Mesothelial cell of epicardium (in vitro differentiated cells): ENCODE measurements around the gene ASAP2. TPM values are rescaled to one million over a fixed set of nuclear protein-coding genes. Genes with fewer than 3 reads are reported as not detected.

Source experiments
- DNase-seq, 2 experiments: peaks; one replicate each; pipeline ENCODE4 v3.0.0; 2021; ENCODE audit warnings: low spot score in 2 of 2; ENCODE audit not compliant: unreplicated experiment in 2 of 2
- H3K27ac Mint-ChIP-seq: 2 replicates; pipeline ENCODE4 v1.8.0; 2021; ENCODE audit warnings: mixed read lengths
- H3K27me3 Mint-ChIP-seq: 2 replicates; pipeline ENCODE4 v1.8.0; 2021; ENCODE audit warnings: low read depth, mixed read lengths
- H3K36me3 Mint-ChIP-seq: 2 replicates; pipeline ENCODE4 v1.8.0; 2021; ENCODE audit warnings: mixed read lengths
- H3K4me1 Mint-ChIP-seq: 2 replicates; pipeline ENCODE4 v1.8.0; 2021; ENCODE audit warnings: mixed read lengths
- H3K4me3 Mint-ChIP-seq: 2 replicates; pipeline ENCODE4 v1.8.0; 2021; ENCODE audit warnings: mild to moderate bottlenecking, moderate library complexity, mixed read lengths
- H3K9me3 Mint-ChIP-seq: 2 replicates; pipeline ENCODE4 v1.8.0; 2021; ENCODE audit warnings: mixed read lengths
- CTCF ChIP-seq: fragments of 200-600 bp; sonication (generic); IDR thresholded peaks from one replicate; pipeline ENCODE4 v1.5.0; 2021; ENCODE audit warnings: antibody characterized with exemption; ENCODE audit not compliant: unreplicated experiment
- total RNA-seq: library from RNA; stranded (reverse); gene quantifications from 3 replicates; pipeline ENCODE4 v1.2.1, GENCODE V29; 2021

ASAP2 gene
- total RNA-seq, 1 donor from 2014 or later: 25.8 TPM

GRCh38 chr2:9255416-9255815 lies 48.8 kb downstream of the ASAP2 start:
- no peak for DNase-seq
- no peak for TF ChIP-seq CTCF
- no peaks in the 10 kb centered on the region for H3K9me3 Mint-ChIP-seq
- no peak overlapping the region for H3K27ac Mint-ChIP-seq
- H3K4me3 Mint-ChIP-seq: no peak overlapping the region
- peaks cover 33% of the 10 kb centered on the region for H3K4me1 Mint-ChIP-seq
- peaks cover 2% of the 10 kb centered on the region for H3K36me3 Mint-ChIP-seq
- no peaks in the 10 kb centered on the region for H3K27me3 Mint-ChIP-seq

GRCh38 chr2:9256147-9256546 lies 49.5 kb downstream of the ASAP2 start:
- H3K27me3 Mint-ChIP-seq: no peaks in the 10 kb centered on the region
- H3K36me3 Mint-ChIP-seq: peaks cover 2% of the 10 kb centered on the region
- no peak for TF ChIP-seq CTCF

GRCh38 chr2:9256570-9257043 lies 50.0 kb downstream of the ASAP2 start:
- Mint-ChIP-seq H3K4me1 (peaks cover 25% of the 10 kb centered on the region), H3K36me3 (peaks cover 2% of the 10 kb centered on the region), H3K4me3 (no peak overlapping the region), H3K9me3 (no peaks in the 10 kb centered on the region), H3K27ac (no peak overlapping the region), H3K27me3 (no peaks in the 10 kb centered on the region)
- TF ChIP-seq CTCF: no peak
- no peak for DNase-seq

More at GRCh38 chr2:9256147-9256546, 49.5 kb downstream of the ASAP2 start:
- peaks cover 29% of the 10 kb centered on the region for H3K4me1 Mint-ChIP-seq
- H3K9me3 Mint-ChIP-seq: no peaks in the 10 kb centered on the region
- DNase-seq: no peak
- H3K4me3 Mint-ChIP-seq: no peak overlapping the region
- H3K27ac Mint-ChIP-seq: no peak overlapping the region

- TF ChIP-seq CTCF: no peak
- peak overlapping the region; percentile 1 for H3K27ac Mint-ChIP-seq
- H3K4me3 Mint-ChIP-seq: no peak overlapping the region
- H3K4me1 Mint-ChIP-seq: peaks cover 28% of the 10 kb centered on the region
- peaks cover under 1% of the 10 kb centered on the region for H3K36me3 Mint-ChIP-seq
- DNase-seq: no peak
- H3K27me3 Mint-ChIP-seq: no peaks in the 10 kb centered on the region
- H3K9me3 Mint-ChIP-seq: no peaks in the 10 kb centered on the region
Measured at GRCh38 chr2:9258501-9258900, 51.9 kb downstream of the ASAP2 start.

- Mint-ChIP-seq H3K36me3 (no peaks in the 10 kb centered on the region), H3K9me3 (no peaks in the 10 kb centered on the region), H3K27me3 (no peaks in the 10 kb centered on the region), H3K27ac (peak overlapping the region; percentile 1), H3K4me3 (no peak overlapping the region), H3K4me1 (peaks cover 29% of the 10 kb centered on the region)
- no peak for TF ChIP-seq CTCF
- no peak for DNase-seq
Measured at GRCh38 chr2:9258953-9259399, 52.4 kb downstream of the ASAP2 start.

- TF ChIP-seq CTCF: no peak
- no peak overlapping the region for H3K27ac Mint-ChIP-seq
- no peaks in the 10 kb centered on the region for H3K27me3 Mint-ChIP-seq
- H3K4me1 Mint-ChIP-seq: peaks cover 27% of the 10 kb centered on the region
- no peaks in the 10 kb centered on the region for H3K36me3 Mint-ChIP-seq
- DNase-seq: no peak
- H3K9me3 Mint-ChIP-seq: no peaks in the 10 kb centered on the region
- H3K4me3 Mint-ChIP-seq: no peak overlapping the region
Measured at GRCh38 chr2:9260464-9260918, 53.9 kb downstream of the ASAP2 start.
